Neural progenitor cell (in vitro differentiated cells): Measurements from ENCODE around the gene FBXO44. TPM values are rescaled to one million over a fixed set of nuclear protein-coding genes. Genes with fewer than 3 reads are reported as not detected.

Source experiments
- DNase-seq: peaks from one replicate; pipeline ENCODE4 v3.0.0-alpha.2; 2016; ENCODE audit warnings: low spot score
- H2AFZ ChIP-seq: fragments of 200-600 bp; sonication (generic); replicated peaks from 2 replicates; pipeline ENCODE4 v1.6.1; 2016; ENCODE audit warnings: antibody characterized with exemption
- H3F3A ChIP-seq: fragments of 200-600 bp; sonication (generic); 2 replicates; pipeline ENCODE4 v1.6.1; 2016; ENCODE audit warnings: antibody characterized with exemption, low read depth
- H3K27ac ChIP-seq: fragments of 200-600 bp; sonication (generic); 2 replicates; pipeline ENCODE4 v1.5.1; 2016; ENCODE audit warnings: mild to moderate bottlenecking
- H3K27me3 ChIP-seq: fragments of 200-600 bp; sonication (generic); 2 replicates; pipeline ENCODE4 v1.6.1; 2016; ENCODE audit warnings: mild to moderate bottlenecking, moderate library complexity
- H3K36me3 ChIP-seq: fragments of 200-600 bp; sonication (generic); 2 replicates; pipeline ENCODE4 v1.5.1; 2016
- H3K4me1 ChIP-seq: fragments of 200-600 bp; sonication (generic); 2 replicates; pipeline ENCODE4 v1.6.1; 2016; ENCODE audit warnings: mixed run types
- H3K4me2 ChIP-seq: fragments of 200-600 bp; sonication (generic); 2 replicates; pipeline ENCODE4 v1.6.1; 2016
- H3K4me3 ChIP-seq: fragments of 200-600 bp; sonication (generic); 2 replicates; pipeline ENCODE4 v1.5.1; 2016
- H3K79me2 ChIP-seq: fragments of 200-600 bp; sonication (generic); 2 replicates; pipeline ENCODE4 v1.6.1; 2016; ENCODE audit warnings: low read depth
- H3K9ac ChIP-seq: fragments of 200-600 bp; sonication (generic); 2 replicates; pipeline ENCODE4 v1.6.1; 2016
- H3K9me3 ChIP-seq: fragments of 200-600 bp; sonication (generic); 2 replicates; pipeline ENCODE4 v1.5.1; 2016; ENCODE audit warnings: low read depth
- H4K20me1 ChIP-seq: fragments of 200-600 bp; sonication (generic); 2 replicates; pipeline ENCODE4 v1.6.1; 2016; ENCODE audit warnings: low read depth
- H3K27ac Mint-ChIP-seq: 3 replicates; pipeline ENCODE4 v1.8.0; 2021; ENCODE audit warnings: mixed read lengths
- H3K27me3 Mint-ChIP-seq: 2 replicates; pipeline ENCODE4 v1.8.0; 2022; ENCODE audit warnings: low read depth, mild to moderate bottlenecking, inconsistent platforms, moderate library complexity, mixed read lengths; ENCODE audit not compliant: insufficient read depth
- H3K36me3 Mint-ChIP-seq: 3 replicates; pipeline ENCODE4 v1.8.0; 2021; ENCODE audit warnings: mixed read lengths
- H3K4me1 Mint-ChIP-seq: 3 replicates; pipeline ENCODE4 v1.8.0; 2021; ENCODE audit warnings: mixed read lengths
- H3K4me3 Mint-ChIP-seq: 3 replicates; pipeline ENCODE4 v1.8.0; 2021; ENCODE audit warnings: mild to moderate bottlenecking, moderate library complexity, mixed read lengths
- H3K9me3 Mint-ChIP-seq: 3 replicates; pipeline ENCODE4 v1.8.0; 2020; ENCODE audit warnings: mixed read lengths
- EZH2 ChIP-seq: fragments of 200-600 bp; sonication (generic); IDR thresholded peaks from 2 replicates; pipeline ENCODE4 v1.6.1; 2017; ENCODE audit warnings: antibody characterized with exemption, mild to moderate bottlenecking, moderate library complexity
- EZH2phosphoT487 ChIP-seq: fragments of 200-600 bp; sonication (generic); IDR thresholded peaks from 2 replicates; pipeline ENCODE4 v1.6.1; 2017; ENCODE audit warnings: antibody characterized with exemption
- total RNA-seq: library from RNA; depleted of rRNA; stranded (reverse); fragments of >200 nt; gene quantifications from 2 replicates; pipeline ENCODE4 v1.2.3, GENCODE V29; 2015; ENCODE audit warnings: low replicate concordance
- TF ChIP-seq, protein P1 (sequence below): fragments of 200-600 bp; sonication (generic); IDR thresholded peaks from 2 replicates; pipeline ENCODE4 v1.5.1; 2017; ENCODE audit warnings: antibody characterized with exemption, mild to moderate bottlenecking

Gene FBXO44
- total RNA-seq, 1 donor from 2014 or later: 5.3 TPM

GRCh38 chr1:11684070-11684469 lies 29.4 kb downstream of the FBXO44 start:
- Mint-ChIP-seq H3K36me3 (no peaks in the 10 kb centered on the region), H3K9me3 (no peaks in the 10 kb centered on the region), H3K4me3 (no peak overlapping the region), H3K27ac (no peak overlapping the region), H3K4me1 (peaks cover 20% of the 10 kb centered on the region), H3K27me3 (peaks cover 14% of the 10 kb centered on the region)
- Histone ChIP-seq H3K36me3 (no peaks in the 10 kb centered on the region), H3F3A (peaks cover 53% of the 10 kb centered on the region), H3K9me3 (no peaks in the 10 kb centered on the region), H4K20me1 (peaks cover 73% of the 10 kb centered on the region), H3K27ac (no peak overlapping the region), H3K79me2 (peaks cover 64% of the 10 kb centered on the region), H3K4me1 (peaks cover 20% of the 10 kb centered on the region), H2AFZ (no peak overlapping the region), H3K4me2 (no peak overlapping the region), H3K4me3 (no peak overlapping the region), H3K9ac (no peak overlapping the region), H3K27me3 (no peaks in the 10 kb centered on the region)
- no peak for TF ChIP-seq EZH2phosphoT487
- no peak for TF ChIP-seq EZH2
- TF ChIP-seq, protein P1, sequence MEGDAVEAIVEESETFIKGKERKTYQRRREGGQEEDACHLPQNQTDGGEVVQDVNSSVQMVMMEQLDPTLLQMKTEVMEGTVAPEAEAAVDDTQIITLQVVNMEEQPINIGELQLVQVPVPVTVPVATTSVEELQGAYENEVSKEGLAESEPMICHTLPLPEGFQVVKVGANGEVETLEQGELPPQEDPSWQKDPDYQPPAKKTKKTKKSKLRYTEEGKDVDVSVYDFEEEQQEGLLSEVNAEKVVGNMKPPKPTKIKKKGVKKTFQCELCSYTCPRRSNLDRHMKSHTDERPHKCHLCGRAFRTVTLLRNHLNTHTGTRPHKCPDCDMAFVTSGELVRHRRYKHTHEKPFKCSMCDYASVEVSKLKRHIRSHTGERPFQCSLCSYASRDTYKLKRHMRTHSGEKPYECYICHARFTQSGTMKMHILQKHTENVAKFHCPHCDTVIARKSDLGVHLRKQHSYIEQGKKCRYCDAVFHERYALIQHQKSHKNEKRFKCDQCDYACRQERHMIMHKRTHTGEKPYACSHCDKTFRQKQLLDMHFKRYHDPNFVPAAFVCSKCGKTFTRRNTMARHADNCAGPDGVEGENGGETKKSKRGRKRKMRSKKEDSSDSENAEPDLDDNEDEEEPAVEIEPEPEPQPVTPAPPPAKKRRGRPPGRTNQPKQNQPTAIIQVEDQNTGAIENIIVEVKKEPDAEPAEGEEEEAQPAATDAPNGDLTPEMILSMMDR: no peak
- DNase-seq: no peak

GRCh38 chr1:11685210-11685752 lies 30.6 kb downstream of the FBXO44 start:
- Histone ChIP-seq H3K4me2 (no peak overlapping the region), H2AFZ (no peak overlapping the region), H3K4me3 (no peak overlapping the region), H3K4me1 (peaks cover 32% of the 10 kb centered on the region), H3F3A (peaks cover 56% of the 10 kb centered on the region), H3K27ac (no peak overlapping the region), H3K36me3 (no peaks in the 10 kb centered on the region), H3K79me2 (peaks cover 64% of the 10 kb centered on the region), H3K9ac (no peak overlapping the region), H4K20me1 (peaks cover 65% of the 10 kb centered on the region), H3K9me3 (no peaks in the 10 kb centered on the region), H3K27me3 (no peaks in the 10 kb centered on the region)
- Mint-ChIP-seq H3K27ac (no peak overlapping the region), H3K27me3 (peaks cover 16% of the 10 kb centered on the region), H3K9me3 (no peaks in the 10 kb centered on the region), H3K36me3 (no peaks in the 10 kb centered on the region), H3K4me3 (no peak overlapping the region), H3K4me1 (peaks cover 27% of the 10 kb centered on the region)
- DNase-seq: no peak
- TF ChIP-seq EZH2: no peak
- TF ChIP-seq EZH2phosphoT487: no peak
- TF ChIP-seq, protein P1: no peak

- no peak overlapping the region for H3K27ac ChIP-seq
- H3K4me2 ChIP-seq: no peak overlapping the region
- Mint-ChIP-seq H3K27me3 (peaks cover 23% of the 10 kb centered on the region), H3K9me3 (no peaks in the 10 kb centered on the region), H3K36me3 (no peaks in the 10 kb centered on the region), H3K4me3 (peak overlapping the region; percentile 27), H3K27ac (no peak overlapping the region), H3K4me1 (peaks cover 23% of the 10 kb centered on the region)
- no peaks in the 10 kb centered on the region for H3K9me3 ChIP-seq
- H3F3A ChIP-seq: peaks cover 55% of the 10 kb centered on the region
- H3K79me2 ChIP-seq: peaks cover 87% of the 10 kb centered on the region
- H3K9ac ChIP-seq: no peak overlapping the region
- peaks cover 34% of the 10 kb centered on the region for H3K4me1 ChIP-seq
- peaks cover 53% of the 10 kb centered on the region for H4K20me1 ChIP-seq
- H2AFZ ChIP-seq: no peak overlapping the region
- TF ChIP-seq, protein P1: no peak
- TF ChIP-seq EZH2phosphoT487 (no peak), EZH2 (no peak)
- peaks cover 11% of the 10 kb centered on the region for H3K27me3 ChIP-seq
- no peak overlapping the region for H3K4me3 ChIP-seq
- no peaks in the 10 kb centered on the region for H3K36me3 ChIP-seq
- no peak for DNase-seq
Measured at GRCh38 chr1:11688506-11688905, 33.8 kb downstream of the FBXO44 start.
